ENCODE measurements around the gene TCAIM.
A peak's percentile ranks its signal among the peaks of the same experiment; 100 is the strongest.
"Not testable (repeated sequence)": the region's sequence is repeated elsewhere in the genome, so short reads cannot be mapped to it uniquely, and the experiment has no call there.

TCAIM gene

GRCh38 chr3:44338010-44338827, at the start of gene TCAIM:
TCAIM (plus strand) TSS chr3:44338766; CDS start chr3:44354783, 16,017 bp downstream.
- peak; percentile 86 for DNase-seq

- DNase-seq: no peak
These were observed 48.6 kb upstream of the TCAIM start for GRCh38 chr3:44289882-44290462.

- DNase-seq: no peak
These were observed 46.3 kb upstream of the TCAIM start for GRCh38 chr3:44292276-44292675.

- no peak for DNase-seq
These were observed 45.6 kb upstream of the TCAIM start for GRCh38 chr3:44292947-44293346.

GRCh38 chr3:44297255-44297654, 41.3 kb upstream of the TCAIM start:
- DNase-seq: no peak

GRCh38 chr3:44301746-44302145, 36.8 kb upstream of the TCAIM start:
- no peak for DNase-seq

- DNase-seq: no peak
These were observed 29.1 kb upstream of the TCAIM start for GRCh38 chr3:44309500-44309899.

GRCh38 chr3:44318891-44319311, 19.7 kb upstream of the TCAIM start:
- no peak for DNase-seq

- no peak for DNase-seq
These were observed 17.2 kb upstream of the TCAIM start for GRCh38 chr3:44321335-44321734.

- no peak for DNase-seq
These were observed 15.1 kb upstream of the TCAIM start for GRCh38 chr3:44323341-44323955.

GRCh38 chr3:44324584-44324983, 14.0 kb upstream of the TCAIM start:
- no peak for DNase-seq

- no peak for DNase-seq
These were observed 12.5 kb upstream of the TCAIM start for GRCh38 chr3:44326019-44326418.

- DNase-seq: no peak
These were observed 12.1 kb upstream of the TCAIM start for GRCh38 chr3:44326515-44326914.

- DNase-seq: no peak
These were observed 8.6 kb upstream of the TCAIM start for GRCh38 chr3:44329946-44330345.

GRCh38 chr3:44330444-44330843, 8.1 kb upstream of the TCAIM start:
- no peak for DNase-seq

GRCh38 chr3:44334326-44334725, 4.2 kb upstream of the TCAIM start:
- DNase-seq: no peak

GRCh38 chr3:44337248-44337785, 1.2 kb upstream of the TCAIM start:
- DNase-seq: no peak

GRCh38 chr3:44338828-44339127, 212 bp downstream of the TCAIM start:
- no peak for DNase-seq

- no peak for DNase-seq
These were observed 853 bp downstream of the TCAIM start for GRCh38 chr3:44339181-44340057.

- DNase-seq: no peak
These were observed 1.5 kb downstream of the TCAIM start for GRCh38 chr3:44340058-44340395.

GRCh38 chr3:44342176-44342790, 3.7 kb downstream of the TCAIM start:
- peak; percentile 4 for DNase-seq

GRCh38 chr3:44343421-44343820, 4.9 kb downstream of the TCAIM start:
- no peak for DNase-seq

- DNase-seq: not testable (repeated sequence)
These were observed 8.0 kb downstream of the TCAIM start for GRCh38 chr3:44346590-44346989.

All from NCI-H446 treated with DMSO at 0.1 percent for 48 hours (cell line).